ENCODE measurements around the gene ANXA10. TPM values are rescaled to one million over a fixed set of nuclear protein-coding genes. Genes with fewer than 3 reads are reported as not detected.

Gene ANXA10
- total and polyA plus RNA-seq, 2 of the 4 experiments (the other 2 are of a cell fraction), result 0.44 to 0.72 TPM

DNA sequence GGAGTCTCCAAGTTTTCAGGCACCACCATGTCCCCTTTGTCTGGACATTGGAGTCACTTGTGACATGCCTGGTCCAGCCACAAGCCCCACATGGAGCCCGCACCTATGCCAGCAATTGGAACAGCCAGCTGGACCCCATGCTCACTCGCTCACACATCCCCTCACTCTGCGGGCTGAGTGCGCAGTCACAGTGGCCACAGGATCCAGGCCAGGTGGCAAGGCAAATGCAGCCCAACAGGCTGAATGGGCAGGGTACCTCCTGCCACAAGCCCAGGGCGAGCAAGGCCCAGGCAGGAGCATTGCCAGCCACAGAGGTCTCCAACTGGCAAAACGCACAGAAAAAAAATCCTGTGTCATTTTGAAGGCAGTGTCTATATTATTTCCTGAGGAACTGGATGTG is 82.0 kb downstream of the ANXA10 start:
- TF ChIP-seq RCOR1 (IDR thresholded peaks at IDR 0.05; ENCODE audit: insufficient replicate concordance, low read length) (no peak), POLR2A (IDR thresholded peaks at IDR 0.05; ENCODE audit: low read depth, low read length) (no peak), CEBPB (IDR thresholded peaks at IDR 0.05; ENCODE audit: low read depth, low read length) (no peak), CHD1 (IDR thresholded peaks at IDR 0.05; ENCODE audit: low read depth, low read length) (no peak), NFE2L2 (IDR thresholded peaks at IDR 0.05; ENCODE audit: low read depth, low read length) (no peak), MAZ (IDR thresholded peaks at IDR 0.05; ENCODE audit: borderline replicate concordance, low read depth, low read length) (no peak), BHLHE40 (IDR thresholded peaks at IDR 0.05; ENCODE audit: low read depth, low read length) (no peak), MAFK (IDR thresholded peaks at IDR 0.05; ENCODE audit: low read depth, low read length) (no peak), SMC3 (IDR thresholded peaks at IDR 0.05; ENCODE audit: low read depth, low read length) (no peak), FOS (IDR thresholded peaks at IDR 0.05; ENCODE audit: low read depth, low read length) (no peak)
- TF ChIP-seq, protein P1, sequence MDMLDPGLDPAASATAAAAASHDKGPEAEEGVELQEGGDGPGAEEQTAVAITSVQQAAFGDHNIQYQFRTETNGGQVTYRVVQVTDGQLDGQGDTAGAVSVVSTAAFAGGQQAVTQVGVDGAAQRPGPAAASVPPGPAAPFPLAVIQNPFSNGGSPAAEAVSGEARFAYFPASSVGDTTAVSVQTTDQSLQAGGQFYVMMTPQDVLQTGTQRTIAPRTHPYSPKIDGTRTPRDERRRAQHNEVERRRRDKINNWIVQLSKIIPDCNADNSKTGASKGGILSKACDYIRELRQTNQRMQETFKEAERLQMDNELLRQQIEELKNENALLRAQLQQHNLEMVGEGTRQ (IDR thresholded peaks at IDR 0.05; ENCODE audit: low read depth, low read length), result no peak
- TF ChIP-seq, protein P2, sequence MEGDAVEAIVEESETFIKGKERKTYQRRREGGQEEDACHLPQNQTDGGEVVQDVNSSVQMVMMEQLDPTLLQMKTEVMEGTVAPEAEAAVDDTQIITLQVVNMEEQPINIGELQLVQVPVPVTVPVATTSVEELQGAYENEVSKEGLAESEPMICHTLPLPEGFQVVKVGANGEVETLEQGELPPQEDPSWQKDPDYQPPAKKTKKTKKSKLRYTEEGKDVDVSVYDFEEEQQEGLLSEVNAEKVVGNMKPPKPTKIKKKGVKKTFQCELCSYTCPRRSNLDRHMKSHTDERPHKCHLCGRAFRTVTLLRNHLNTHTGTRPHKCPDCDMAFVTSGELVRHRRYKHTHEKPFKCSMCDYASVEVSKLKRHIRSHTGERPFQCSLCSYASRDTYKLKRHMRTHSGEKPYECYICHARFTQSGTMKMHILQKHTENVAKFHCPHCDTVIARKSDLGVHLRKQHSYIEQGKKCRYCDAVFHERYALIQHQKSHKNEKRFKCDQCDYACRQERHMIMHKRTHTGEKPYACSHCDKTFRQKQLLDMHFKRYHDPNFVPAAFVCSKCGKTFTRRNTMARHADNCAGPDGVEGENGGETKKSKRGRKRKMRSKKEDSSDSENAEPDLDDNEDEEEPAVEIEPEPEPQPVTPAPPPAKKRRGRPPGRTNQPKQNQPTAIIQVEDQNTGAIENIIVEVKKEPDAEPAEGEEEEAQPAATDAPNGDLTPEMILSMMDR (conservative IDR thresholded peaks at IDR 0.05; ENCODE audit: low read depth, low read length), result no peak
- TF ChIP-seq, protein P3, sequence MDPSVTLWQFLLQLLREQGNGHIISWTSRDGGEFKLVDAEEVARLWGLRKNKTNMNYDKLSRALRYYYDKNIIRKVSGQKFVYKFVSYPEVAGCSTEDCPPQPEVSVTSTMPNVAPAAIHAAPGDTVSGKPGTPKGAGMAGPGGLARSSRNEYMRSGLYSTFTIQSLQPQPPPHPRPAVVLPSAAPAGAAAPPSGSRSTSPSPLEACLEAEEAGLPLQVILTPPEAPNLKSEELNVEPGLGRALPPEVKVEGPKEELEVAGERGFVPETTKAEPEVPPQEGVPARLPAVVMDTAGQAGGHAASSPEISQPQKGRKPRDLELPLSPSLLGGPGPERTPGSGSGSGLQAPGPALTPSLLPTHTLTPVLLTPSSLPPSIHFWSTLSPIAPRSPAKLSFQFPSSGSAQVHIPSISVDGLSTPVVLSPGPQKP (IDR thresholded peaks at IDR 0.05; ENCODE audit: borderline replicate concordance, low read depth, low read length), result no peak
- Histone ChIP-seq H3K4me2 (ENCODE audit: low read depth, low read length) (no peak overlapping the region), H3K4me3 (ENCODE audit: insufficient read depth, low read depth, low read length) (no peak overlapping the region), H4K5ac (ENCODE audit: low read depth, low read length) (no peak overlapping the region), H2BK20ac (ENCODE audit: low read depth, low read length) (no peak overlapping the region), H3K56ac (ENCODE audit: extremely low read depth, insufficient read depth, low read length) (no peak overlapping the region), H3K18ac (ENCODE audit: low read depth, low read length) (no peak overlapping the region), H3K4ac (ENCODE audit: low read depth, low read length) (no peak overlapping the region), H4K91ac (ENCODE audit: insufficient read depth, low read depth, low read length) (no peak overlapping the region), H3K9me3 (ENCODE audit: control insufficient read depth, insufficient read depth, low read length) (no peaks in the 10 kb centered on the region), H2AFZ (replicated peaks; ENCODE audit: low read length, poor library complexity) (no peak overlapping the region), H3K4me1 (ENCODE audit: control insufficient read depth, insufficient read depth, low read length) (no peaks in the 10 kb centered on the region), H3K9me1 (ENCODE audit: insufficient read depth, low read length) (no peaks in the 10 kb centered on the region), H2AK5ac (ENCODE audit: low read depth, low read length) (no peak overlapping the region), H2BK15ac (ENCODE audit: low read depth, low read length) (no peak overlapping the region), H2AK9ac (replicated peaks; ENCODE audit: low read depth, low read length, poor library complexity) (no peak overlapping the region), H3K9ac (ENCODE audit: low read depth, low read length) (no peak overlapping the region), H2BK5ac (ENCODE audit: low read depth, low read length, poor library complexity, severe bottlenecking) (no peak overlapping the region), H4K20me1 (ENCODE audit: insufficient read depth, low read length) (no peaks in the 10 kb centered on the region), H3K79me1 (ENCODE audit: low read depth in 1 of 2, low read length in 2 of 2) (no peaks in the 10 kb centered on the region), H3K27ac (ENCODE audit: insufficient read depth, low read length) (no peak overlapping the region), H4K8ac (ENCODE audit: low read depth in 2 of 2, low read length in 2 of 2) (no peak overlapping the region), H3K27me3 (ENCODE audit: control insufficient read depth, insufficient read depth, low read length) (peaks cover 2% of the 10 kb centered on the region; the same call in 1 of the 2 replicates), H2BK120ac (ENCODE audit: low read depth, low read length) (no peak overlapping the region), H3K36me3 (ENCODE audit: control insufficient read depth, insufficient read depth, low read length) (no peaks in the 10 kb centered on the region), H3K23ac (ENCODE audit: low read depth, low read length) (no peak overlapping the region), H3K14ac (replicated peaks; ENCODE audit: low read depth, low read length) (no peak overlapping the region)
- ChIA-PET CTCF (no interaction called here), POLR2A (ENCODE audit: unreplicated experiment) (no interaction called here)
- intact Hi-C loops (cut with micrococcal nuclease), result no loop called here
- 67% methylated on average over 1 of the region's 6 CpGs; no CpG with 5 or more reads in 1 of the 2 experiments for WGBS, 2 experiments (ENCODE audit: extremely low coverage in 2 of 2, insufficient read length in 1 of 2)
- dilution Hi-C loops (cut with HindIII; ENCODE audit: low sequenced_read_pairs, unreplicated experiment), result no loop called here
- ATAC-seq (ENCODE audit: low read depth) (no peak), DNase-seq (no peak)
- BruUV-seq (replicated peaks), result no TSS peak
- in situ Hi-C loops (cut with MboI; ENCODE audit: low sequenced_read_pairs), result no loop called here
